OCI-LY3 (cell line): Measurements from ENCODE around the gene CNPY4.

Experiments used
- CTCF ChIP-seq: fragments of 200-600, 300-600 bp; sonication (generic); IDR thresholded peaks from 2 replicates; pipeline ENCODE4 v1.5.1; 2014; ENCODE audit warnings: antibody characterized with exemption, low read length, low read depth
- EZH2phosphoT487 ChIP-seq: fragments of 200-600 bp; shearing (Covaris generic); IDR thresholded peaks from 2 replicates; pipeline ENCODE4 v1.6.1; 2018; ENCODE audit warnings: antibody characterized with exemption, mixed run types, low read depth

GRCh38 chr7:100109521-100110163, 9.8 kb upstream of the CNPY4 start:
- TF ChIP-seq CTCF (no peak), EZH2phosphoT487 (no peak)
